Neural progenitor cell (in vitro differentiated cells): ENCODE measurements around the gene RASEF.

Source experiments
- CTCF ChIP-seq: fragments of 200-600 bp; sonication (generic); IDR thresholded peaks from 2 replicates; pipeline ENCODE4 v1.5.1; 2017; ENCODE audit warnings: antibody characterized with exemption, mild to moderate bottlenecking
- EZH2 ChIP-seq: fragments of 200-600 bp; sonication (generic); IDR thresholded peaks from 2 replicates; pipeline ENCODE4 v1.6.1; 2017; ENCODE audit warnings: antibody characterized with exemption, mild to moderate bottlenecking, moderate library complexity

DNA sequence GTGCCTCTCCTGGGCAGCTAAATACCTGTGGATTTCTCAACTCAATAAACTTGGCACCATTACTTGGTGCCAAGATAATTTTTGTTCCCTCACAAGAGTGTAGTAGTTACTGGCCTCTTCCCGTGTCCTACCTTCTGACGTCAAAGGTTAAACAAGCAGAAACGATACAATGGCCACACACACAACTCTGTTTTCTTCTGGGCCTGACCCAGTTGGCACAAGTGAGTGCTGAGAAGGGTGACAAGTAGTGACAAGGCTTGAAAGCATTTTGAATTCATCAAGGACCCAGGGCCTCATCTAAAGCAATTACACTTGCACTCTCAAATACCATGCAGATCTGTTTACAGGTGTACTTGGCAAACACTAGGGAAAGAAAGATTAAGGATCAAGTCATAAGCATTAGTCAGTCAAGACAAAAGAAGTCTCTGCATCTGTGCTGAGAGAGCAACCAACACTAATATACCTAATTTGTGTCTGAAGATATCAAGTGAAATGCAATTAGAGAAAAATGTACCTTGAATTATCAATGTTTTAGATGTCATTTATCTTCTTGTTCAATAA is 30.8 kb downstream of the RASEF start:
- TF ChIP-seq CTCF: no peak
- TF ChIP-seq EZH2: no peak
